GM18505 (cell line): ENCODE measurements around the gene PRKAR2A.
"Not testable (repeated sequence)": the region's sequence is repeated elsewhere in the genome, so short reads cannot be mapped to it uniquely, and the experiment has no call there.

Source experiments
- ATAC-seq: cut with Tn5 transposase; IDR thresholded peaks from one replicate; pipeline ENCODE4 v1.9.1; 2021; ENCODE audit not compliant: unreplicated experiment
- POLR2A ChIP-seq: IDR thresholded peaks from 4 replicates; pipeline ENCODE4 v1.6.1; 2011; ENCODE audit warnings: borderline replicate concordance; ENCODE audit not compliant: insufficient read depth, insufficient read length; ENCODE audit errors: extremely low read depth

Gene PRKAR2A

GRCh38 chr3:48784426-48785120 is 63.1 kb downstream of the PRKAR2A start:
- TF ChIP-seq POLR2A, result no peak
- ATAC-seq, result no peak

- no peak for ATAC-seq
- no peak for TF ChIP-seq POLR2A
Observed at GRCh38 chr3:48783304-48783703, 64.4 kb downstream of the PRKAR2A start.

- ATAC-seq, result no peak
- TF ChIP-seq POLR2A, result no peak
Observed at GRCh38 chr3:48782046-48782445, 65.6 kb downstream of the PRKAR2A start.

- not testable (repeated sequence) for ATAC-seq
Observed at GRCh38 chr3:48778565-48778964, 69.1 kb downstream of the PRKAR2A start.

- no peak for TF ChIP-seq POLR2A
Observed at GRCh38 chr3:48776854-48777253, 70.8 kb downstream of the PRKAR2A start.

GRCh38 chr3:48770192-48770502 is 77.5 kb downstream of the PRKAR2A start:
- no peak for TF ChIP-seq POLR2A
- ATAC-seq, result no peak

More at GRCh38 chr3:48776854-48777253, 70.8 kb downstream of the PRKAR2A start:
- ATAC-seq, result no peak

GRCh38 chr3:48765376-48765775 is 82.3 kb downstream of the PRKAR2A start:
- ATAC-seq, result no peak
- no peak for TF ChIP-seq POLR2A

GRCh38 chr3:48762816-48763215 is 84.9 kb downstream of the PRKAR2A start:
- no peak for ATAC-seq
- no peak for TF ChIP-seq POLR2A

GRCh38 chr3:48759991-48760540 is 87.6 kb downstream of the PRKAR2A start:
- ATAC-seq, result not testable (repeated sequence)

GRCh38 chr3:48759531-48759930 is 88.1 kb downstream of the PRKAR2A start:
- ATAC-seq, result not testable (repeated sequence)

GRCh38 chr3:48759071-48759470 is 88.6 kb downstream of the PRKAR2A start:
- no peak for TF ChIP-seq POLR2A
- ATAC-seq, result no peak

- TF ChIP-seq POLR2A, result no peak
- ATAC-seq, result no peak
Observed at GRCh38 chr3:48756640-48757039, 91.0 kb downstream of the PRKAR2A start.

GRCh38 chr3:48750856-48751255 is 96.8 kb downstream of the PRKAR2A start:
- ATAC-seq, result no peak
- no peak for TF ChIP-seq POLR2A

- ATAC-seq, result no peak
- TF ChIP-seq POLR2A, result no peak
Observed at GRCh38 chr3:48748754-48749153, 98.9 kb downstream of the PRKAR2A start.

- TF ChIP-seq POLR2A, result no peak
- no peak for ATAC-seq
Observed at GRCh38 chr3:48747706-48748105, 100.0 kb downstream of the PRKAR2A start.
